Mesenchymal stem cell (in vitro differentiated cells and primary cell): ENCODE data around the gene UPF1.

Experiments
- DNase-seq: peaks from one replicate; pipeline ENCODE4 v3.0.0-alpha.2; 2013
- H2AFZ ChIP-seq: one replicate; pipeline ENCODE4 v1.6.1; 2013; ENCODE audit warnings: low read depth, mild to moderate bottlenecking, control low read depth, inconsistent platforms, low read length, moderate library complexity
- H2AK5ac ChIP-seq: 2 replicates; pipeline ENCODE4 v1.6.1; 2013; ENCODE audit warnings: low read length, moderate library complexity, mild to moderate bottlenecking, inconsistent platforms; ENCODE audit not compliant: severe bottlenecking
- H2BK120ac ChIP-seq: one replicate; pipeline ENCODE4 v1.6.1; 2013; ENCODE audit warnings: low read depth, mild to moderate bottlenecking, inconsistent platforms, low read length, moderate library complexity
- H2BK12ac ChIP-seq, 2 experiments: one replicate each; pipeline ENCODE4 v1.6.1; 2013; ENCODE audit warnings: inconsistent platforms in 2 of 2, low read length in 2 of 2, mild to moderate bottlenecking in 2 of 2, moderate library complexity in 2 of 2, control low read depth in 1 of 2
- H2BK15ac ChIP-seq: one replicate; pipeline ENCODE4 v1.6.1; 2013; ENCODE audit warnings: mild to moderate bottlenecking, low read depth, inconsistent platforms; ENCODE audit not compliant: poor library complexity, severe bottlenecking
- H2BK5ac ChIP-seq: 2 replicates; pipeline ENCODE4 v1.6.1; 2013; ENCODE audit warnings: low read depth, mild to moderate bottlenecking, low read length, control low read depth, inconsistent platforms; ENCODE audit not compliant: poor library complexity, severe bottlenecking
- H3K14ac ChIP-seq, 2 experiments: one replicate each; pipeline ENCODE4 v1.6.1; 2013; ENCODE audit warnings: inconsistent platforms in 2 of 2, low read length in 2 of 2, control low read depth in 1 of 2, mild to moderate bottlenecking in 1 of 2, moderate library complexity in 1 of 2
- H3K18ac ChIP-seq, 2 experiments: one replicate each; pipeline ENCODE4 v1.6.1; 2013; ENCODE audit warnings: inconsistent platforms in 2 of 2, low read length in 2 of 2, control low read depth in 1 of 2, low read depth in 1 of 2, mild to moderate bottlenecking in 1 of 2
- H3K23ac ChIP-seq, 2 experiments: one replicate each; pipeline ENCODE4 v1.6.1; 2013; ENCODE audit warnings: inconsistent platforms in 2 of 2, low read length in 2 of 2, mild to moderate bottlenecking in 2 of 2, moderate library complexity in 2 of 2, control low read depth in 1 of 2
- H3K27ac ChIP-seq: 2 replicates; pipeline ENCODE4 v1.5.1; 2013; ENCODE audit warnings: mild to moderate bottlenecking, moderate library complexity, low read length, control low read depth, inconsistent platforms; ENCODE audit not compliant: poor library complexity, severe bottlenecking
- H3K27me3 ChIP-seq, 2 experiments: 2 replicates each; pipeline versions ENCODE4 v1.6.1 to v1.7.0; 2013; ENCODE audit warnings: low read length in 2 of 2, mild to moderate bottlenecking in 2 of 2, moderate library complexity in 2 of 2, control low read depth in 1 of 2, inconsistent platforms in 1 of 2; ENCODE audit not compliant: control insufficient read depth in 1 of 2, insufficient read depth in 1 of 2
- H3K36me3 ChIP-seq, 2 experiments: 2 replicates each; pipeline versions ENCODE4 v1.6.1 to v1.7.0; 2013; ENCODE audit warnings: low read length in 2 of 2, control low read depth in 1 of 2, inconsistent platforms in 1 of 2, low read depth in 1 of 2, mild to moderate bottlenecking in 1 of 2; ENCODE audit not compliant: insufficient read depth in 2 of 2, control insufficient read depth in 1 of 2
- H3K4ac ChIP-seq, 2 experiments: one replicate each; pipeline ENCODE4 v1.6.1; 2013; ENCODE audit warnings: inconsistent platforms in 2 of 2, low read length in 2 of 2, mild to moderate bottlenecking in 2 of 2, moderate library complexity in 2 of 2, control low read depth in 1 of 2, low read depth in 1 of 2
- H3K4me1 ChIP-seq: 2 replicates; pipeline ENCODE4 v1.6.1; 2013; ENCODE audit warnings: low read depth, low read length, control low read depth; ENCODE audit not compliant: control insufficient read depth, insufficient read depth
- H3K4me2 ChIP-seq: 2 replicates; pipeline ENCODE4 v1.6.1; 2013; ENCODE audit warnings: low read length, mild to moderate bottlenecking, inconsistent platforms; ENCODE audit not compliant: poor library complexity, severe bottlenecking
- H3K4me3 ChIP-seq, 2 experiments: 2 replicates each; pipeline versions ENCODE4 v1.5.1 to v1.7.0; 2013; ENCODE audit warnings: low read length in 2 of 2, mild to moderate bottlenecking in 2 of 2, control low read depth in 1 of 2, low read depth in 1 of 2; ENCODE audit not compliant: insufficient read depth in 1 of 2
- H3K79me1 ChIP-seq: replicated peaks from 2 replicates; pipeline ENCODE4 v1.6.1; 2013; ENCODE audit warnings: mild to moderate bottlenecking, control low read depth, low read length, inconsistent platforms; ENCODE audit not compliant: poor library complexity, severe bottlenecking
- H3K9ac ChIP-seq: 2 replicates; pipeline ENCODE4 v1.7.0; 2013; ENCODE audit warnings: mild to moderate bottlenecking, low read length, moderate library complexity
- H3K9me3 ChIP-seq: 2 replicates; pipeline ENCODE4 v1.7.0; 2013; ENCODE audit warnings: mild to moderate bottlenecking, low read length; ENCODE audit not compliant: control insufficient read depth
- H4K8ac ChIP-seq: one replicate; pipeline ENCODE4 v1.6.1; 2013; ENCODE audit warnings: inconsistent platforms, mild to moderate bottlenecking, low read length, moderate library complexity
- H4K91ac ChIP-seq: one replicate; pipeline ENCODE4 v1.6.1; 2013; ENCODE audit warnings: mild to moderate bottlenecking, low read length, inconsistent platforms
- WGBS: methylation state at CpG from one replicate; pipeline ENCODE4 v1.1.7; 2013; ENCODE audit warnings: mixed read lengths; 5-methylcytosine and 5-hydroxymethylcytosine counted together

The UPF1 gene

GRCh38 chr19:18895038-18895823, 63.5 kb downstream of the UPF1 start:
- 1% methylated on average over 60 of the region's 72 CpGs for whole genome bisulfite sequencing
- Histone ChIP-seq H3K9ac (no peak overlapping the region), H3K79me1 (no peaks in the 10 kb centered on the region), H4K91ac (no peak overlapping the region), H3K4ac (peak overlapping the region in 1 of 2 experiments; percentile 7), H2BK5ac (no peak overlapping the region), H3K27me3 (peaks cover 34 to 35% of the 10 kb centered on the region in 2 experiments), H4K8ac (peak overlapping the region; percentile 29), H3K4me1 (peaks cover 20% of the 10 kb centered on the region), H3K27ac (no peak overlapping the region), H2BK12ac (no peak overlapping the region), H2BK15ac (peak overlapping the region; percentile 45), H3K36me3 (peaks cover 12 to 23% of the 10 kb centered on the region in 2 experiments), H3K14ac (peak overlapping the region in 1 of 2 experiments; percentile 27), H3K4me2 (peak overlapping the region; percentile 97), H2AK5ac (no peak overlapping the region), H3K18ac (peak overlapping the region in 1 of 2 experiments; percentile 38), H2AFZ (peak overlapping the region; percentile 65), H3K23ac (peak overlapping the region in 1 of 2 experiments; percentile 64), H2BK120ac (no peak overlapping the region), H3K9me3 (no peaks in the 10 kb centered on the region), H3K4me3 (peak overlapping the region; percentile 48 to 67)
- DNase-seq, result peak; percentile 40

- no peak within 1 kb of the TSS for H2BK120ac ChIP-seq
- H3K27ac ChIP-seq, result no peak within 1 kb of the TSS
- DNase-seq, result no peak
- H2BK15ac ChIP-seq, result peak within 1 kb of the TSS; percentile 45
- peak within 1 kb of the TSS; percentile 48 to 67 for H3K4me3 ChIP-seq
- no peak within 1 kb of the TSS for H2BK5ac ChIP-seq
- 0% methylated on average over 25 of the region's 89 CpGs for WGBS
- peak within 1 kb of the TSS in 1 of 2 experiments; percentile 27 for H3K14ac ChIP-seq
- no peaks in the 10 kb centered on the region for H3K9me3 ChIP-seq
- no peak within 1 kb of the TSS for H2BK12ac ChIP-seq
- H4K91ac ChIP-seq, result no peak within 1 kb of the TSS
- peak within 1 kb of the TSS in 1 of 2 experiments; percentile 64 for H3K23ac ChIP-seq
- peaks cover 34 to 35% of the 10 kb centered on the region in 2 experiments for H3K27me3 ChIP-seq
- peak within 1 kb of the TSS; percentile 64 for H4K8ac ChIP-seq
- peaks cover 19 to 29% of the 10 kb centered on the region in 2 experiments for H3K36me3 ChIP-seq
- peak within 1 kb of the TSS in 1 of 2 experiments; percentile 7 for H3K4ac ChIP-seq
- no peaks in the 10 kb centered on the region for H3K79me1 ChIP-seq
- peak within 1 kb of the TSS; percentile 65 for H2AFZ ChIP-seq
- no peak within 1 kb of the TSS for H3K9ac ChIP-seq
- peak within 1 kb of the TSS in 1 of 2 experiments; percentile 38 for H3K18ac ChIP-seq
- H3K4me2 ChIP-seq, result peak within 1 kb of the TSS; percentile 97
- H2AK5ac ChIP-seq, result no peak within 1 kb of the TSS
- peaks cover 20% of the 10 kb centered on the region for H3K4me1 ChIP-seq
Measured at GRCh38 chr19:18895824-18896341, 64.1 kb downstream of the UPF1 start, which contains the start of gene CERS1. CERS1 (minus strand) TSS chr19:18896158; CDS start chr19:18896072, 86 bp downstream.

- H3K4me2 ChIP-seq, result peak overlapping the region; percentile 24
- no peak overlapping the region for H2BK15ac ChIP-seq
- no peak overlapping the region for H3K4ac ChIP-seq
- H3K14ac ChIP-seq, result no peak overlapping the region
- no peak overlapping the region for H2BK120ac ChIP-seq
- H3K9ac ChIP-seq, result no peak overlapping the region
- H3K4me1 ChIP-seq, result peaks cover 20% of the 10 kb centered on the region
- no peak overlapping the region for H3K18ac ChIP-seq
- no peak overlapping the region for H2BK5ac ChIP-seq
- no peak overlapping the region for H4K91ac ChIP-seq
- no peak overlapping the region for H3K23ac ChIP-seq
- H3K36me3 ChIP-seq, result peaks cover 24 to 35% of the 10 kb centered on the region in 2 experiments
- no peak for DNase-seq
- no peak overlapping the region for H3K27ac ChIP-seq
- H3K27me3 ChIP-seq, result peaks cover 30% of the 10 kb centered on the region in 2 experiments
- no peak overlapping the region for H3K4me3 ChIP-seq
- H3K9me3 ChIP-seq, result no peaks in the 10 kb centered on the region
- no peaks in the 10 kb centered on the region for H3K79me1 ChIP-seq
- H4K8ac ChIP-seq, result no peak overlapping the region
- H2BK12ac ChIP-seq, result no peak overlapping the region
- H2AK5ac ChIP-seq, result no peak overlapping the region
- H2AFZ ChIP-seq, result no peak overlapping the region
- 38% methylated on average over 31 of the region's 33 CpGs for WGBS
Measured at GRCh38 chr19:18896421-18896841, 64.7 kb downstream of the UPF1 start.
